ENCODE measurements around the gene HHAT.

HHAT gene

GRCh38 chr1:210367566-210367965 lies 38.9 kb downstream of the HHAT start:
- no peak for DNase-seq
- Histone ChIP-seq H3K27me3 (ENCODE audit: insufficient read depth, low read length, poor library complexity) (no peaks in the 10 kb centered on the region), H4K20me1 (ENCODE audit: insufficient read depth, low read length) (no peaks in the 10 kb centered on the region), H3K36me3 (ENCODE audit: insufficient read depth, low read length) (no peaks in the 10 kb centered on the region), H3K4me1 (ENCODE audit: insufficient read depth, low read length) (no peaks in the 10 kb centered on the region), H2AFZ (ENCODE audit: low read depth, low read length) (no peak overlapping the region), H3K4me2 (ENCODE audit: insufficient read depth, low read length) (no peak overlapping the region), H3K27ac (ENCODE audit: low read length) (no peak overlapping the region), H3K4me3 (ENCODE audit: low read depth in 1 of 2, low read length in 2 of 2) (no peak overlapping the region), H3K79me2 (ENCODE audit: insufficient read depth, low read length) (no peaks in the 10 kb centered on the region), H3K9ac (ENCODE audit: low read depth, low read length) (no peak overlapping the region), H3K9me3 (ENCODE audit: insufficient read depth, low read length, severe bottlenecking) (no peaks in the 10 kb centered on the region)
- TF ChIP-seq EZH2 (IDR thresholded peaks at IDR 0.05; ENCODE audit: borderline replicate concordance, low read depth, low read length, severe bottlenecking) (no peak), CTCF (IDR thresholded peaks at IDR 0.05; ENCODE audit: borderline replicate concordance, extremely low read depth, low read length, poor library complexity, severe bottlenecking) (no peak)
- no peak for ATAC-seq (ENCODE audit: insufficient read depth, low read depth)

GRCh38 chr1:210369425-210369824 lies 40.7 kb downstream of the HHAT start:
- H3K4me1 ChIP-seq (ENCODE audit: insufficient read depth, low read length) = no peaks in the 10 kb centered on the region
- H3K4me3 ChIP-seq (ENCODE audit: low read depth in 1 of 2, low read length in 2 of 2) = no peak overlapping the region
- H3K27ac ChIP-seq (ENCODE audit: low read length) = no peak overlapping the region
- H4K20me1 ChIP-seq (ENCODE audit: insufficient read depth, low read length) = no peaks in the 10 kb centered on the region
- TF ChIP-seq EZH2 (IDR thresholded peaks at IDR 0.05; ENCODE audit: borderline replicate concordance, low read depth, low read length, severe bottlenecking) (no peak), CTCF (IDR thresholded peaks at IDR 0.05; ENCODE audit: borderline replicate concordance, extremely low read depth, low read length, poor library complexity, severe bottlenecking) (no peak)
- no peaks in the 10 kb centered on the region for H3K27me3 ChIP-seq (ENCODE audit: insufficient read depth, low read length, poor library complexity)
- no peaks in the 10 kb centered on the region for H3K36me3 ChIP-seq (ENCODE audit: insufficient read depth, low read length)
- H3K9me3 ChIP-seq (ENCODE audit: insufficient read depth, low read length, severe bottlenecking) = no peaks in the 10 kb centered on the region
- DNase-seq (no peak), ATAC-seq (ENCODE audit: insufficient read depth, low read depth) (no peak)
- no peak overlapping the region for H3K4me2 ChIP-seq (ENCODE audit: insufficient read depth, low read length)
- H3K9ac ChIP-seq (ENCODE audit: low read depth, low read length) = no peak overlapping the region
- H2AFZ ChIP-seq (ENCODE audit: low read depth, low read length) = no peak overlapping the region
- H3K79me2 ChIP-seq (ENCODE audit: insufficient read depth, low read length) = no peaks in the 10 kb centered on the region

DNA sequence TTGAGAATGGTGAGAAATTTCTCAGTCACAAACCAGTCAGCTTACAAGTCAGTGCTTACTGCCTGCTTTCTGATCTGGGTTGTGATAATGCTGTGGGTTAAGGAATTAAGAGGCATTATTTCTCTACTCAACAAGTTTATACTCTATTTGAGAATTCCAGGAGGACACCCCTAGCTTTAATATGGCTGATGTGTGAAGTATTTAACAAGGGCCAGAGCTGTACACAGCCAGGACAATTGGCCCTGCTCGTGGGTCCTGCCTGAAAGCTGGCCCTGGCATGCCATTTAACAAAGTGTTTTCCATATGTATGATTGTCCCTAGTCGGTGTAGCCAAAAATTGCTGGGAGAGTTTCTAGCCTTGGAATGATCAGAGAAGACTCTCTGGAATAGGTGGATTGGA lies 43.2 kb downstream of the HHAT start:
- TF ChIP-seq CTCF (IDR thresholded peaks at IDR 0.05; ENCODE audit: borderline replicate concordance, extremely low read depth, low read length, poor library complexity, severe bottlenecking) (no peak), EZH2 (IDR thresholded peaks at IDR 0.05; ENCODE audit: borderline replicate concordance, low read depth, low read length, severe bottlenecking) (no peak)
- no peaks in the 10 kb centered on the region for H3K4me1 ChIP-seq (ENCODE audit: insufficient read depth, low read length)
- no peak overlapping the region for H3K4me2 ChIP-seq (ENCODE audit: insufficient read depth, low read length)
- no peaks in the 10 kb centered on the region for H3K79me2 ChIP-seq (ENCODE audit: insufficient read depth, low read length)
- no peak overlapping the region for H3K27ac ChIP-seq (ENCODE audit: low read length)
- ATAC-seq (ENCODE audit: insufficient read depth, low read depth) = no peak
- H3K9me3 ChIP-seq (ENCODE audit: insufficient read depth, low read length, severe bottlenecking) = no peaks in the 10 kb centered on the region
- H3K27me3 ChIP-seq (ENCODE audit: insufficient read depth, low read length, poor library complexity) = no peaks in the 10 kb centered on the region
- H3K4me3 ChIP-seq (ENCODE audit: low read depth in 1 of 2, low read length in 2 of 2) = no peak overlapping the region
- no peak overlapping the region for H2AFZ ChIP-seq (ENCODE audit: low read depth, low read length)
- no peaks in the 10 kb centered on the region for H3K36me3 ChIP-seq (ENCODE audit: insufficient read depth, low read length)
- H3K9ac ChIP-seq (ENCODE audit: low read depth, low read length) = no peak overlapping the region
- no peak for DNase-seq
- H4K20me1 ChIP-seq (ENCODE audit: insufficient read depth, low read length) = no peaks in the 10 kb centered on the region

DNA sequence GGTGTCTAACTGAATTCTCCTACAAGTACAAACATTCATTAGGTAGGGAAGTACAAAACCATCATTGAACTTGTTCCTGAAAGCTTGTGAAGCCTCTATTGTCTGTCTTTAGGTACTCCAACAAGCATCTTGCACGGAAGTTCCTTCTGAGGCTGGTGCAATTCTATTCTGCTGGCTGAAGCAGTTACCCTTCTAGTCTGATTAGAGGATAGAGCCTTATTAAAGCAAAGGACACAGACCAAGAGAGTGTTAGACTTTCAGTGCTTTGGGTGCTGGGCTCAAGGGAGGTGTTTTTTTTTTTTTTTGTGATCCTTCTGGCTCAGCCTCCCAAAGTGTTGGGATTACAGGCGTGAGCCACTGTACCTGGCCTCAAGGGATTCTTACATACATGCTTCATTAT lies 43.8 kb downstream of the HHAT start:
- Histone ChIP-seq H2AFZ (ENCODE audit: low read depth, low read length) (no peak overlapping the region), H3K79me2 (ENCODE audit: insufficient read depth, low read length) (no peaks in the 10 kb centered on the region), H3K27me3 (ENCODE audit: insufficient read depth, low read length, poor library complexity) (no peaks in the 10 kb centered on the region), H3K4me1 (ENCODE audit: insufficient read depth, low read length) (no peaks in the 10 kb centered on the region), H3K4me2 (ENCODE audit: insufficient read depth, low read length) (no peak overlapping the region), H3K27ac (ENCODE audit: low read length) (no peak overlapping the region), H4K20me1 (ENCODE audit: insufficient read depth, low read length) (no peaks in the 10 kb centered on the region), H3K4me3 (ENCODE audit: low read depth in 1 of 2, low read length in 2 of 2) (no peak overlapping the region), H3K9me3 (ENCODE audit: insufficient read depth, low read length, severe bottlenecking) (no peaks in the 10 kb centered on the region), H3K9ac (ENCODE audit: low read depth, low read length) (no peak overlapping the region), H3K36me3 (ENCODE audit: insufficient read depth, low read length) (no peaks in the 10 kb centered on the region)
- no peak for DNase-seq
- ATAC-seq (ENCODE audit: insufficient read depth, low read depth) = no peak
- TF ChIP-seq CTCF (IDR thresholded peaks at IDR 0.05; ENCODE audit: borderline replicate concordance, extremely low read depth, low read length, poor library complexity, severe bottlenecking) = no peak
- TF ChIP-seq EZH2 (IDR thresholded peaks at IDR 0.05; ENCODE audit: borderline replicate concordance, low read depth, low read length, severe bottlenecking) = no peak
